Nephron progenitor cell (in vitro differentiated cells): ENCODE measurements around the gene KCNK16.

Source experiments
- DNase-seq: peaks from one replicate; pipeline ENCODE4 v3.0.0; 2021
- H3K27ac Mint-ChIP-seq: 2 replicates; pipeline ENCODE4 v1.8.0; 2021; ENCODE audit warnings: mild to moderate bottlenecking, moderate library complexity, mixed read lengths
- H3K27me3 Mint-ChIP-seq: 2 replicates; pipeline ENCODE4 v1.8.0; 2021; ENCODE audit warnings: mild to moderate bottlenecking, low read depth, mixed read lengths; ENCODE audit not compliant: poor library complexity
- H3K36me3 Mint-ChIP-seq: 2 replicates; pipeline ENCODE4 v1.8.0; 2021; ENCODE audit warnings: low read depth, mixed read lengths
- H3K4me1 Mint-ChIP-seq: 2 replicates; pipeline ENCODE4 v1.8.0; 2021; ENCODE audit warnings: mixed read lengths
- H3K4me3 Mint-ChIP-seq: 2 replicates; pipeline ENCODE4 v1.8.0; 2021; ENCODE audit warnings: mild to moderate bottlenecking, moderate library complexity, mixed read lengths
- H3K9me3 Mint-ChIP-seq: 2 replicates; pipeline ENCODE4 v1.8.0; 2021; ENCODE audit warnings: mild to moderate bottlenecking, moderate library complexity, mixed read lengths
- TF ChIP-seq, protein P1 (sequence below): fragments of 200-600 bp; sonication (generic); IDR thresholded peaks from 2 replicates; pipeline ENCODE4 v1.5.0; 2021; ENCODE audit warnings: antibody characterized with exemption

KCNK16 gene

GRCh38 chr6:39357998-39358686 lies 35.6 kb upstream of the KCNK16 start:
- no peak overlapping the region for H3K4me3 Mint-ChIP-seq
- TF ChIP-seq, protein P1, sequence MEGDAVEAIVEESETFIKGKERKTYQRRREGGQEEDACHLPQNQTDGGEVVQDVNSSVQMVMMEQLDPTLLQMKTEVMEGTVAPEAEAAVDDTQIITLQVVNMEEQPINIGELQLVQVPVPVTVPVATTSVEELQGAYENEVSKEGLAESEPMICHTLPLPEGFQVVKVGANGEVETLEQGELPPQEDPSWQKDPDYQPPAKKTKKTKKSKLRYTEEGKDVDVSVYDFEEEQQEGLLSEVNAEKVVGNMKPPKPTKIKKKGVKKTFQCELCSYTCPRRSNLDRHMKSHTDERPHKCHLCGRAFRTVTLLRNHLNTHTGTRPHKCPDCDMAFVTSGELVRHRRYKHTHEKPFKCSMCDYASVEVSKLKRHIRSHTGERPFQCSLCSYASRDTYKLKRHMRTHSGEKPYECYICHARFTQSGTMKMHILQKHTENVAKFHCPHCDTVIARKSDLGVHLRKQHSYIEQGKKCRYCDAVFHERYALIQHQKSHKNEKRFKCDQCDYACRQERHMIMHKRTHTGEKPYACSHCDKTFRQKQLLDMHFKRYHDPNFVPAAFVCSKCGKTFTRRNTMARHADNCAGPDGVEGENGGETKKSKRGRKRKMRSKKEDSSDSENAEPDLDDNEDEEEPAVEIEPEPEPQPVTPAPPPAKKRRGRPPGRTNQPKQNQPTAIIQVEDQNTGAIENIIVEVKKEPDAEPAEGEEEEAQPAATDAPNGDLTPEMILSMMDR, result no peak
- no peak for DNase-seq
- no peaks in the 10 kb centered on the region for H3K9me3 Mint-ChIP-seq
- H3K36me3 Mint-ChIP-seq, result no peaks in the 10 kb centered on the region
- H3K27me3 Mint-ChIP-seq, result peaks cover 18% of the 10 kb centered on the region
- H3K4me1 Mint-ChIP-seq, result peaks cover 15% of the 10 kb centered on the region
- no peak overlapping the region for H3K27ac Mint-ChIP-seq

DNA sequence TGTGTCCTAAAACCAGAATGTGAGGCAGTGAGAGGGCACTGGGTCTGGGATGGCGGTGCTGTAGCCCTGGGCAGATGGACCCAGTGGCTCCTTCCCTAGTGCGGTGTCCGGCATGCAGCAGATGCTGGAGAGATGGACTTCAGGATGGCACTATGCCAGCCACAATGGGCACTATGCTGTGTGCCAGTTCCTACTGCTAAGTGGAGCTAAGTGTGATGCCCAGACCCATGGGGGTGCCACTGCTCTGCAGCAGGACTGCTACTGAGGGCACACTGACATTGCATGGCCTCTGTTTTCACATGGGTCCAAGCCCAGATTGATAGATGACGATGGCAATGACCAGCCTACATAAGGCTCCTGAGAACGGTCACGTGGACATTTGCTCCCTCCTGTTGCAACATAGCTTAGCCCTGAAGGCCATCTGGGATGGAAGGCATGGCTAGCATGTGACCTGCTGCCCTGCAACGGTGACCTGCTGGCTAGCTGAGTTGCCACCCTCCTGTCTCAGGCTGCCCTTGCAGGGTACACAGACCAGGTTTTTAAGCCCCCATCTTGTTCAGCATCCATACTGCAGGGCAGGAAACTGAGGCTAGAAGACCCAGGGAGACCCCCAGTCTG lies 31.3 kb upstream of the KCNK16 start:
- Mint-ChIP-seq H3K36me3 (no peaks in the 10 kb centered on the region), H3K9me3 (no peaks in the 10 kb centered on the region), H3K27me3 (peaks cover 8% of the 10 kb centered on the region), H3K27ac (no peak overlapping the region), H3K4me3 (no peak overlapping the region), H3K4me1 (no peaks in the 10 kb centered on the region)
- DNase-seq, result no peak
- TF ChIP-seq, protein P1, result no peak

DNA sequence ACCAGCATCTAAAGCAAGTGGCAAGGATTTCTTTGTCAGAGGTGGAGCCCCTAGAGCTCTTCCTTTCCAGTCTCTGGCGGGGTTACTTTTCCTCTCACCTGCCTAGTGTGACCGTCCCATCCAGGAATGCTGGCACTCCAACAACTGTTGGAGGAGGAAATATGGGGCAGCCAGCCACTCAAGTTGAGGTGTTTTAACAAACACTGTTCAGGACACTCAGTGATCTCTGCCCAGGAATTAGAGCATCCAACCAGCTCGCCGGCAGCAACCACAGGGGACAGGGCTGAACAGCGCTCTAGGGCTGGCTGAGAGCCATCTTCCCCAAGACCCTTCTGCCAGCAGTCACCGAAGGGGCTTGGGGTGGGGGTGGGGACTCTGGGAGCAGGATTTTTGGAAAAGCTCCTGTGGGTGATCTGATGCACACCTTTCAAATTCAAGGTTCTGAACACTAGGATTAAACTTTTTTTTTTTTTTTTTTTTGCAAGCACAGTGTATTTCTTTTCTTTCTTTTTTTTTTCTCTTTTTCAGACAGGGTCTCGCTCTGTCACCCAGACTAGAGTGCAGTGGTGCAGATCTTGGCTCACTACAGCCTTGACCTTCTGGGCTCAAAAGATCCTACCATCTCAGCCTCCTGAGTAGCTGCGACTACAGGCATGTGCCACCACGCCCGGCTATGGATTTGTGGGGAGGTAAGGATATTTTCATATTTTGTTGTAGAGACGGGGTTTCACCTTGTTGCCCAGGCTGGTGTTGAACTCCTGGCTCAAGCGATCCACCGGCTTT lies 28.4 kb upstream of the KCNK16 start:
- H3K4me3 Mint-ChIP-seq, result no peak overlapping the region
- TF ChIP-seq, protein P1, result no peak
- peaks cover 7% of the 10 kb centered on the region for H3K4me1 Mint-ChIP-seq

GRCh38 chr6:39348740-39349139 lies 26.2 kb upstream of the KCNK16 start:
- no peak overlapping the region for H3K27ac Mint-ChIP-seq
- no peaks in the 10 kb centered on the region for H3K36me3 Mint-ChIP-seq
- H3K27me3 Mint-ChIP-seq, result peaks cover 9% of the 10 kb centered on the region
- TF ChIP-seq, protein P1, result no peak
- no peaks in the 10 kb centered on the region for H3K9me3 Mint-ChIP-seq
- no peak for DNase-seq
- H3K4me3 Mint-ChIP-seq, result no peak overlapping the region
- peaks cover 21% of the 10 kb centered on the region for H3K4me1 Mint-ChIP-seq

More for the DNA sequence above, 28.4 kb upstream of the KCNK16 start:
- Mint-ChIP-seq H3K27ac (no peak overlapping the region), H3K27me3 (peaks cover 6% of the 10 kb centered on the region), H3K9me3 (no peaks in the 10 kb centered on the region), H3K36me3 (no peaks in the 10 kb centered on the region)
- no peak for DNase-seq

GRCh38 chr6:39347906-39348585 lies 25.5 kb upstream of the KCNK16 start:
- TF ChIP-seq, protein P1, result peak; percentile 92
- Mint-ChIP-seq H3K36me3 (no peaks in the 10 kb centered on the region), H3K4me3 (no peak overlapping the region), H3K27me3 (peaks cover 9% of the 10 kb centered on the region), H3K4me1 (peaks cover 21% of the 10 kb centered on the region), H3K9me3 (no peaks in the 10 kb centered on the region), H3K27ac (no peak overlapping the region)
- peak; percentile 84 for DNase-seq
